Common myeloid progenitor, CD34-positive (primary cell): Measurements from ENCODE around the gene CTPS1.

Experiments
- CTCF ChIA-PET: fragments of 350-600 bp; sonication (Branson Sonifier 250); formaldehyde crosslinking; loops from one replicate; lab custom pipeline; 2021; ENCODE audit warnings: antibody characterized with exemption; lab: Charles Lee
- POLR2A ChIA-PET: fragments of 350-600 bp; sonication (Branson Sonifier 250); formaldehyde crosslinking; loops from one replicate; lab custom pipeline; 2021; ENCODE audit warnings: antibody characterized with exemption; lab: Charles Lee
- DNase-seq, 3 donors: peaks; one replicate each; pipeline versions ENCODE4 v3.0.0 to v3.0.0-alpha.2; 2013
- H3K27ac ChIP-seq, 2 experiments: 1 replicate in 1 of 2; 2 replicates in 1 of 2; pipeline ENCODE4 v1.7.0; 2013; ENCODE audit warnings: inconsistent platforms in 2 of 2, low read length in 2 of 2, mild to moderate bottlenecking in 2 of 2, low read depth in 1 of 2, moderate library complexity in 1 of 2; ENCODE audit not compliant: severe bottlenecking in 2 of 2, insufficient read depth in 1 of 2, poor library complexity in 1 of 2
- H3K27me3 ChIP-seq, 5 experiments: replicated peaks in 2 of 5; 1 replicate in 3 of 5; 2 replicates in 2 of 5; pipeline versions ENCODE4 v1.6.1 to v1.7.0; 2013; ENCODE audit warnings: low read length in 4 of 5, mild to moderate bottlenecking in 2 of 5, moderate library complexity in 2 of 5, inconsistent platforms in 1 of 5; ENCODE audit not compliant: insufficient read depth in 5 of 5, control insufficient read depth in 4 of 5
- H3K36me3 ChIP-seq, 4 experiments: 1 replicate in 2 of 4; 2 replicates in 2 of 4; pipeline versions ENCODE4 v1.6.1 to v1.7.0; 2013; ENCODE audit warnings: low read length in 3 of 4, control low read depth in 1 of 4, mild to moderate bottlenecking in 1 of 4; ENCODE audit not compliant: control insufficient read depth in 4 of 4, insufficient read depth in 4 of 4
- H3K4me1 ChIP-seq, 4 experiments: 1 replicate in 3 of 4; 2 replicates in 1 of 4; pipeline versions ENCODE4 v1.6.1 to v1.7.1; 2013; ENCODE audit warnings: low read length in 3 of 4, mild to moderate bottlenecking in 3 of 4, control low read depth in 1 of 4, inconsistent platforms in 1 of 4, moderate library complexity in 1 of 4; ENCODE audit not compliant: control insufficient read depth in 4 of 4, insufficient read depth in 4 of 4; ENCODE audit errors: control extremely low read depth in 1 of 4
- H3K4me3 ChIP-seq, 7 experiments: 1 replicate in 4 of 7; 2 replicates in 3 of 7; pipeline versions ENCODE4 v1.5.1 to v1.7.0; 2013; ENCODE audit warnings: mild to moderate bottlenecking in 7 of 7, low read length in 6 of 7, moderate library complexity in 6 of 7, inconsistent platforms in 2 of 7, low read depth in 2 of 7, control low read depth in 1 of 7; ENCODE audit not compliant: insufficient read depth in 4 of 7, control insufficient read depth in 1 of 7; ENCODE audit errors: extremely low read depth in 1 of 7
- H3K9me3 ChIP-seq, 5 experiments: 1 replicate in 4 of 5; 2 replicates in 1 of 5; pipeline versions ENCODE4 v1.6.1 to v1.7.1; 2013; ENCODE audit warnings: low read length in 4 of 5, mild to moderate bottlenecking in 2 of 5, inconsistent platforms in 1 of 5, low read depth in 1 of 5, moderate library complexity in 1 of 5; ENCODE audit not compliant: control insufficient read depth in 4 of 5, insufficient read depth in 2 of 5; ENCODE audit errors: control extremely low read depth in 1 of 5
- WGBS: methylation state at CpG from one replicate; pipeline ENCODE4 v1.1.5; 2013; ENCODE audit not compliant: insufficient coverage; 5-methylcytosine and 5-hydroxymethylcytosine counted together

The CTPS1 gene

GRCh38 chr1:40983286-40983685 is 3.8 kb downstream of the CTPS1 start:
- Histone ChIP-seq H3K4me1 (peaks cover 0 to 26% (median 16%) of the 10 kb centered on the region in 4 experiments), H3K4me3 (no peak overlapping the region), H3K27ac (no peak overlapping the region), H3K9me3 (no peaks in the 10 kb centered on the region), H3K36me3 (peaks cover 20 to 57% (median 39%) of the 10 kb centered on the region in 4 experiments), H3K27me3 (no peaks in the 10 kb centered on the region)
- POLR2A ChIA-PET: no interaction called here
- CTCF ChIA-PET: no interaction called here
- no peak for DNase-seq
- WGBS: no CpG with 5 or more reads among the region's 1 CpG

- ChIA-PET CTCF (interaction anchor here (1.1 kb wide), 1 partner anchor 19 kb away, joined by 5 read pairs; no protein-coding TSS in a partner anchor), POLR2A (no interaction called here)
Measured at GRCh38 chr1:40984066-40984465, 4.6 kb downstream of the CTPS1 start.

GRCh38 chr1:40984531-40984930 is 5.0 kb downstream of the CTPS1 start:
- 100% methylated on average over 1 of the region's 4 CpGs for WGBS
- DNase-seq: no peak
- peaks cover 25 to 70% (median 48%) of the 10 kb centered on the region in 4 experiments for H3K36me3 ChIP-seq
- H3K4me1 ChIP-seq: peaks cover 0 to 19% (median 11%) of the 10 kb centered on the region in 4 experiments
- POLR2A ChIA-PET: no interaction called here
- H3K4me3 ChIP-seq: no peak overlapping the region
- no peaks in the 10 kb centered on the region for H3K27me3 ChIP-seq
- no peaks in the 10 kb centered on the region for H3K9me3 ChIP-seq
- H3K27ac ChIP-seq: no peak overlapping the region
- CTCF ChIA-PET: interaction anchor here (1.1 kb wide), 1 partner anchor 19 kb away, joined by 5 read pairs; no protein-coding TSS in a partner anchor

More at GRCh38 chr1:40984066-40984465, 4.6 kb downstream of the CTPS1 start:
- Histone ChIP-seq H3K36me3 (peaks cover 22 to 65% (median 45%) of the 10 kb centered on the region in 4 experiments), H3K9me3 (no peaks in the 10 kb centered on the region), H3K27me3 (no peaks in the 10 kb centered on the region), H3K27ac (no peak overlapping the region), H3K4me1 (peaks cover 0 to 22% (median 14%) of the 10 kb centered on the region in 4 experiments), H3K4me3 (no peak overlapping the region)
- no peak for DNase-seq
- WGBS: 100% methylated on average over 1 of the region's 2 CpGs

GRCh38 chr1:40985161-40985560 is 5.7 kb downstream of the CTPS1 start:
- Histone ChIP-seq H3K4me3 (no peak overlapping the region), H3K4me1 (peaks cover 0 to 17% (median 9%) of the 10 kb centered on the region in 4 experiments), H3K27me3 (no peaks in the 10 kb centered on the region), H3K36me3 (peaks cover 25 to 76% (median 52%) of the 10 kb centered on the region in 4 experiments), H3K27ac (no peak overlapping the region), H3K9me3 (no peaks in the 10 kb centered on the region)
- no peak for DNase-seq
- POLR2A ChIA-PET: no interaction called here
- CTCF ChIA-PET: interaction anchor here (1.1 kb wide), 1 partner anchor 18 kb away, joined by 5 read pairs; no protein-coding TSS in a partner anchor
- 83% methylated on average over 5 of the region's 5 CpGs for WGBS

GRCh38 chr1:40985875-40986274 is 6.4 kb downstream of the CTPS1 start:
- H3K36me3 ChIP-seq: peaks cover 25 to 82% (median 58%) of the 10 kb centered on the region in 4 experiments
- H3K4me3 ChIP-seq: no peak overlapping the region
- H3K27ac ChIP-seq: no peak overlapping the region
- WGBS: 88% methylated on average over 3 of the region's 3 CpGs
- DNase-seq: no peak
- no peaks in the 10 kb centered on the region for H3K27me3 ChIP-seq
- H3K4me1 ChIP-seq: peaks cover 0 to 10% (median 1%) of the 10 kb centered on the region in 4 experiments
- no peaks in the 10 kb centered on the region for H3K9me3 ChIP-seq
- ChIA-PET CTCF (interaction anchor here (1.1 kb wide), 1 partner anchor 11 kb away, joined by 3 read pairs; no protein-coding TSS in a partner anchor), POLR2A (no interaction called here)

GRCh38 chr1:40986328-40986783 is 6.9 kb downstream of the CTPS1 start:
- no peaks in the 10 kb centered on the region for H3K27me3 ChIP-seq
- 99% methylated on average over 10 of the region's 10 CpGs for WGBS
- no peak overlapping the region for H3K4me3 ChIP-seq
- ChIA-PET CTCF (interaction anchor here (1.1 kb wide), 1 partner anchor 11 kb away, joined by 3 read pairs; no protein-coding TSS in a partner anchor), POLR2A (no interaction called here)
- peaks cover 25 to 86% (median 63%) of the 10 kb centered on the region in 4 experiments for H3K36me3 ChIP-seq
- peaks cover 0 to 5% (median 0%) of the 10 kb centered on the region in 4 experiments for H3K4me1 ChIP-seq
- no peaks in the 10 kb centered on the region for H3K9me3 ChIP-seq
- H3K27ac ChIP-seq: no peak overlapping the region
- no peak for DNase-seq

- 83% methylated on average over 3 of the region's 3 CpGs for WGBS
- peaks cover 0 to 2% (median 0%) of the 10 kb centered on the region in 4 experiments for H3K4me1 ChIP-seq
- ChIA-PET CTCF (interaction anchor here (1.0 to 1.1 kb wide), 2 partner anchors 12 to 24 kb away, joined by 3 read pairs; no protein-coding TSS in a partner anchor), POLR2A (no interaction called here)
- no peak for DNase-seq
- no peak overlapping the region for H3K4me3 ChIP-seq
- H3K9me3 ChIP-seq: no peaks in the 10 kb centered on the region
- H3K27ac ChIP-seq: no peak overlapping the region
- H3K27me3 ChIP-seq: no peaks in the 10 kb centered on the region
- peaks cover 28 to 92% (median 67%) of the 10 kb centered on the region in 4 experiments for H3K36me3 ChIP-seq
Measured at GRCh38 chr1:40986956-40987355, 7.5 kb downstream of the CTPS1 start.
